Measurements from ENCODE around the gene DEFB121.
"Not testable (repeated sequence)": the region's sequence is repeated elsewhere in the genome, so short reads cannot be mapped to it uniquely, and the experiment has no call there.

DEFB121 gene

DNA sequence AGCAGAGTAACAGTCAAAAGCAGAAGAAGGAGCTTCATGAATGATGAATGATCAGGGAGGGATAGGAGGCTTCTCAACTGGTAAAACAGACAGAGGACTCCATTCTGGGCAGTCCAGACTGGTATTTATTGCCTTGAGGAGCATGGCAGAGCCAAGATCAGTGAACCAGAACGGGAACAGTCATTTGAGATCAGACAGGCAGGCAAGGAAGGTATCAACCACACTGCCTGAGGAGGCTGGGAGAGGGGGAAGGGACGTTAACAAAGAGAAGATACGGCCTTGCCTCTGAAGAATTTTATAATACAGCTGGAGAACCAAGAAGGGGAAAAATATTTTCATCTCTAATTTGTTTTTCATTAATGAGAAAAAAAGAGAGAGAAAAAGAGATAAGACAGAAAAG lies at the start of gene DEFB121:
DEFB121 (minus strand) TSS at position 101 of the 400 bp plus-strand sequence; CDS start at position 38, 63 bp downstream.
- DNase-seq: no peak

DNA sequence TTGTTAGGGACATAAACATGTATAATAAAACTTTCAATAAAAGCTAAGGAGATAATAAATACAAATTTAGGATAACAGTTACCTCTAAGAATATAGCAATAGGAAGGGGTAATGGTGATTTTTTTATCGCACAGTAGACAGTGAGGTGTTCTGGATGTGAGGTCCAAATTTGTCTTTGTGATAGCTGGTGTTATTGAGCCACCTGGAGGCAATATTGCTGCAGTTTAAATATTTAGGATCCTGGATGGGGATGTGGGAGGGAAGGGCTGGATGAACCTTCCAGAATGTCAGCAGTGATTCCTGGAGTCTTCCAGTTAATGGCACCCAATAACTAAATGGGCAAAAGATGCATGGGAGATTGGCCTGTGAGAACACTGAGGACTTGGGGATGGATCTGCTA lies 48.3 kb upstream of the DEFB121 start:
- DNase-seq: no peak

- no peak for DNase-seq
Observed at GRCh38 chr20:31452575-31452974, 46.6 kb upstream of the DEFB121 start.

DNA sequence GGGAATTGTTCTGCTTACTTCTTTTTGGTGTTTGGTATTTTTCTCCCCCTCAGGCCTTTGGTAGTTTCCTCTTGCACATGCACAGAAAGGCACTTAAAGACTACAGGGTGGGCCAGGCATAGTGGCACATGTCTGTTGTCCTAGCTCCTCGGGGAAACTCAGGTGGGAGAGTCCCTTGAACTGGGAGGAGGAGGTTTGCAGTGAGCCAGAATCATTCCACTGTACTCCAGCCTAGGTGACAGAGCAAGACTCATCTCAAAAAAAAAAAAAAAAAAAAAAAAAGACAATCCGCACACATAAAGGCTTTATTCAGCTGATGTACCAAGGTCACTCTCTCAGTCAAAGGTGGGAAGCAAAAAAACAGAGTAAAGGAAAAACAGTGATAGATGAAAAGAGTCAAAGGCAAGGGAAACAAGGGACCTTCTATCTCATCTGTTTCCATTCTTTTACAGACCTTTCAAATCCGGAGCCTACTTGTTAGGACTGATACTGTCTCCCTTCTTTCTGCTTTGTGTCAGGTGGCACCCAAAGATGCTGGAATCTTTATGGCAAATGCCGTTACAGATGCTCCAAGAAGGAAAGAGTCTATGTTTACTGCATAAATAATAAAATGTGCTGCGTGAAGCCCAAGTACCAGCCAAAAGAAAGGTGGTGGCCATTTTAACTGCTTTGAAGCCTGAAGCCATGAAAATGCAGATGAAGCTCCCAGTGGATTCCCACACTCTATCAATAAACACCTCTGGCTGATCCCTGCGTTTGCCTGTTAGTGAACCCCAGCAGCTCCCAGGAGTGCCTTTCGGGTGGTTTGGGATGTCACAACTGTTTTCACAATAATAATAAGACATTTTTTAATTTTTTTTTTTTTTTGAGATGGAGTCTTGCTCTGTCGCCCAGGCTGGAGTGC lies 43.7 kb upstream of the DEFB121 start:
- DNase-seq: no peak

GRCh38 chr20:31446084-31446819 lies 40.2 kb upstream of the DEFB121 start:
- DNase-seq: no peak

GRCh38 chr20:31440012-31440659 lies 34.1 kb upstream of the DEFB121 start, which contains the start of gene DEFB123:
TSS of gene DEFB123 (plus strand) at chr20:31440632. CDS start at chr20:31440699, 67 bp downstream.
- no peak for DNase-seq

DNA sequence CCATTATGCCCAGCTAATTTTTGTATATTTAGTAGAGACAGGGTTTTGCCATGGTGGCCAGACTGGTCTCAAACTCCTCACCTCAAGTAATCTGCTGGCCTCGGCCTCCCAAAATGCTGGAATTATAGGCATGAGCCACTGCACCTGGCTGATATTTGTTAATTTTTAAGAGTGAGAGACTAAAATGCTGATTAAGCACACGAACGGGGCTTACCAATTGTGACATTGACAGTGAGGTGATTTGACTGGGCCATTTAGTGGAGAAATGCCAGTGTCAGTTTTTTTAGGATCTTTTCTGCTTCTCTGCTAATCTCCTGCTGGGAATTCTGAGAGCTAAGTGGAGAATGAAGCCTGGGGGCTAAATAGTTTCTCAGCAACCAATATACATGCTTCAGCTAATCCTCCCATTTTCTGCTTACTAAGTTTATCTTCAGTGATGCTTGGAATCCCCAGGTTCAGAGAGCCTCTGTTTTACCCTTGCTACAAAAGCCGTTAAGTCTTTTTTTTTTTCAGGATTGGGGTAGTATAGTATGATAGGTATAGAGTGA lies 24.6 kb upstream of the DEFB121 start:
- no peak for DNase-seq

DNA sequence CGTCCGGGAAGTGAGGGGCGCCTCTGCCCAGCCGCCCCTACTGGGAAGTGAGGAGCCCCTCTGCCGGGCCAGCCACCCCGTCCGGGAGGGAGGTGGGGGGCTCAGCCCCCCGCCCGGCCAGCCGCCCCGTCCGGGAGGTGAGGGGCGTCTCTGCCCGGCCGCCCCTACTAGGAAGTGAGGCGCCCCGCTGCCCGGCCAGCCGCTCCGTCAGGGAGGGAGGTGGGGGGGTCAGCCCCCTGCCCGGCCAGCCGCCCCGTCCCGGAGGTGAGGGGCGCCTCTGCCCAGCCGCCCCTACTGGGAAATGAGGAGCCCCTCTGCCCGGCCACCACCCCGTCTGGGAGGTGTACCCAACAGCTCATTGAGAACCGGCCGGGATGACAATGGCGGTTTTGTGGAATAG lies 21.6 kb upstream of the DEFB121 start:
- DNase-seq: not testable (repeated sequence)

DNA sequence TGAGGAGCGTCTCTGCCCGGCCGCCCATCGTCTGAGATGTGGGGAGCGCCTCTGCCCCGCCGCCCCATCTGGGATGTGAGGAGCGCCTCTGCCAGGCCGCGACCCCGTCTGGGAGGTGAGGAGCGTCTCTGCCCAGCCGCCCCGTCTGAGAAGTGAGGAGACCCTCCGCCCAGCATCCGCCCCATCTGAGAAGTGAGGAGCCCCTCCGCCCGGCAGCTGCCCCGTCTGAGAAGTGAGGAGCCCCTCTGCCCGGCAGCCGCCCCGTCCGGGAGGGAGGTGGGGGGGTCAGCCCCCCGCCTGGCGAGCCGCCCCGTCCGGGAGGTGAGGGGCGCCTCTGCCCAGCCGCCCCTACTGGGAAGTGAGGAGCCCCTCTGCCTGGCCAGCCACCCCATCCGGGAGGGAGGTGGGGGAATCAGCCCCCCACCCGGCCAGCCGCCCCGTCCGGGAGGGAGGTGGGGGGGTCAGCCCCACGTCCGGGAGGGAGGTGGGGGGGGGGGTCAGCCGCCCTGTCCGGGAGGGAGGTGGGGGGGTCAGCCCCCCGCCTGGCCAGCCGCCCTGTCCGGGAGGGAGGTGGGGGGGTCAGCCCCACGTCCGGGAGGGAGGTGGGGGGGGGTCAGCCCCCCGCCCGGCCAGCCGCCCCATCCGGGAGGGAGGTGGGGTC lies 21.0 kb upstream of the DEFB121 start:
- not testable (repeated sequence) for DNase-seq

GRCh38 chr20:31425797-31426196 lies 19.8 kb upstream of the DEFB121 start:
- no peak for DNase-seq

GRCh38 chr20:31418307-31418706 lies 12.3 kb upstream of the DEFB121 start:
- DNase-seq: no peak

- no peak for DNase-seq
Observed at GRCh38 chr20:31415653-31416052, 9.6 kb upstream of the DEFB121 start.

DNA sequence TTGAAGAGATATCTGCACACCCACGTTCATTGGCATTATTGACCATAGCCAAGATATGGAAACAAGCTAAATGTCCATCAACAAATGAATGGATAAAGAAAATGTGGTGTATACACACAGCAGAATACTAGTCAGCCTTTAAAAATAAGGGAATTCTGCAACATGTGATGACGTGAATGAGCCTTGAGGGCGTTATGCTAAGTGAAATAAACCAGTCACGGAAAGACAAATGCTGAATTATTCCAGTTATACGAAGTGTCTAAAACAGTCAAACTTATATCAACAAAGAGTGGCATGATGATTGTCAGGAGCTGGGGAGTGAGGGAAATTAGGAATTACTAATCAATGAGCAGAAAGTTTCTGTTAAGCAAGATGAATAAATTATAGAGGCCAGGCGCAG lies 8.4 kb upstream of the DEFB121 start:
- no peak for DNase-seq

- no peak for DNase-seq
Observed at GRCh38 chr20:31410011-31410410, 4.0 kb upstream of the DEFB121 start.

GRCh38 chr20:31403886-31404285 lies 2.1 kb downstream of the DEFB121 start:
- no peak for DNase-seq

DNA sequence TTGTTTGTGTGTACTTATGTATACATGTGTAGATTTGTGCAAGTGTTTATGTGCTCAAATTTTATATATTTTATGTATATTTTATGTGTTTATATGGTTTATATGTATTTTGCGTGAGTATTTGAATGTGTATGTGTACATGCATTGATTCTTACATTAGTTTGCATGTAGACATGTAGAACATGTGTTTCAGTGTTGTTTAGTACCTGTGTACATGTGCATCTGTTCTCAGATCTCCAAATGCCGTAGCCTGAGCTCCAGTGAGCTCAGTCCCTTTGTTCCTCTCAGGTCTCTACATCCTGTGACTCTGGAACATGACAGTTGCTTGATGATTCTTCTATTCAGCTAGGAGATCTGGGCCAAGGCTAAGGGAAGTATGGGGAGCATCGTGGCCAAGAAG lies 11.1 kb downstream of the DEFB121 start:
- no peak for DNase-seq

GRCh38 chr20:31392836-31393235 lies 13.2 kb downstream of the DEFB121 start:
- no peak for DNase-seq

GRCh38 chr20:31390490-31390889 lies 15.5 kb downstream of the DEFB121 start, which contains the start of gene DEFB119:
TSS of gene DEFB119 (minus strand) at chr20:31390590. CDS start at chr20:31390483, 107 bp downstream.
- DNase-seq: no peak

GRCh38 chr20:31374346-31374745 lies 31.7 kb downstream of the DEFB121 start:
- no peak for DNase-seq

GRCh38 chr20:31368301-31368700 lies 37.7 kb downstream of the DEFB121 start, which contains the start of gene DEFB118:
TSS of gene DEFB118 (plus strand) at chr20:31368601. CDS start at chr20:31368651, 50 bp downstream.
- DNase-seq: no peak

DNA sequence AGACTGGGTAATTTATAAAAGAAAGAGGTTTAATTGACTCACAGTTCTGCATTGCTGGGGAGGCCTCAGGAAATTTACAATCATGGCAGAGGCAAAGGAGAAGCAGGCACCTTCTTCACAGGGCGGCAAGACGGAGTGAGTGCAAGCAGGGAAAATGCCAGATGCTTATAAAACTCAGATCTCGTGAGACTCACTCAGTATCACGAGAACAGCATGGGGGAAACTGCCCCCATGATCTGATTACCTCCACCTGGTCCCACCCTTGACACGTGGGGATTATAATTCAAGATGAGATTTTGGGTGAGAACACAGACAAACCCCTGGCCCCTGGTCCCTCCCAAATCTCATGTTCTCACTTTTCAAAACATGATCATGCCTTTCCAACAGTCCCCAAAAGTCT lies 41.7 kb downstream of the DEFB121 start:
- not testable (repeated sequence) for DNase-seq

GRCh38 chr20:31363295-31363694 lies 42.7 kb downstream of the DEFB121 start:
- no peak for DNase-seq
